Uterus (tissue), 4 donors: Measurements from ENCODE around the gene ACTRT2. TPM values are rescaled to one million over a fixed set of nuclear protein-coding genes. Genes with fewer than 3 reads are reported as not detected.

Source experiments
- DNase-seq, 2 donors: peaks; one replicate each; pipeline ENCODE4 v3.0.0-alpha.2; 2019 to 2020
- H3K27ac ChIP-seq, 2 donors: fragments of 200-600 bp; sonication (generic); 1 replicate in 1 of 2; 2 replicates in 1 of 2; pipeline ENCODE4 v1.5.1; 2016 to 2018
- H3K27me3 ChIP-seq, 2 donors: fragments of 200-600 bp; sonication (generic); one replicate each; pipeline ENCODE4 v1.5.1; 2018 to 2019; ENCODE audit warnings: control low read depth in 1 of 2
- H3K36me3 ChIP-seq, 2 donors: fragments of 200-600 bp; sonication (generic); one replicate each; pipeline ENCODE4 v1.5.1; 2019; ENCODE audit warnings: control low read depth in 1 of 2
- H3K4me1 ChIP-seq, 2 donors: fragments of 200-600 bp; sonication (generic); one replicate each; pipeline ENCODE4 v1.5.1; 2018 to 2019; ENCODE audit warnings: control low read depth in 1 of 2
- H3K4me3 ChIP-seq, 2 donors: fragments of 200-600 bp; sonication (generic); 1 replicate in 1 of 2; 2 replicates in 1 of 2; pipeline ENCODE4 v1.5.1; 2018 to 2019; ENCODE audit warnings: mild to moderate bottlenecking in 1 of 2
- H3K9me3 ChIP-seq, 2 donors: fragments of 200-600 bp; sonication (generic); one replicate each; pipeline ENCODE4 v1.5.1; 2019; ENCODE audit warnings: control low read depth in 1 of 2
- POLR2A ChIP-seq, 2 donors: fragments of 450-650 bp; IDR thresholded peaks; one replicate each; pipeline ENCODE4 v1.6.1; 2016; ENCODE audit warnings: antibody characterized with exemption in 2 of 2, mild to moderate bottlenecking in 1 of 2, moderate library complexity in 1 of 2
- intact Hi-C: fragments of 100-400 bp; cut with DNase I; formaldehyde crosslinking; loops from one replicate; pipeline ENCODE4 v1.15.1; 2023; ENCODE audit warnings: low total_unique reads
- total RNA-seq, 4 donors: library from RNA; depleted of rRNA in 3 of 4; stranded (reverse); fragments of >200 nt in 3 of 4; gene quantifications; one replicate each; pipeline versions ENCODE4 v1.1.0 to v1.2.4, GENCODE V29; 2014 to 2023
- TF ChIP-seq, protein P1 (sequence below), 4 experiments: fragments of 200-600 bp in 2 of 4; fragments of 450-650 bp in 2 of 4; sonication (generic) in 2 of 4; IDR thresholded peaks; one replicate each; pipeline ENCODE4 v1.5.1; 2016 to 2019; ENCODE audit warnings: antibody characterized with exemption in 4 of 4, mild to moderate bottlenecking in 2 of 4, moderate library complexity in 1 of 4
- donor health status: DM: yes; HTN: yes; CAD: no.

The ACTRT2 gene
- total RNA-seq, 4 donors from 2014 or later: not detected

DNA sequence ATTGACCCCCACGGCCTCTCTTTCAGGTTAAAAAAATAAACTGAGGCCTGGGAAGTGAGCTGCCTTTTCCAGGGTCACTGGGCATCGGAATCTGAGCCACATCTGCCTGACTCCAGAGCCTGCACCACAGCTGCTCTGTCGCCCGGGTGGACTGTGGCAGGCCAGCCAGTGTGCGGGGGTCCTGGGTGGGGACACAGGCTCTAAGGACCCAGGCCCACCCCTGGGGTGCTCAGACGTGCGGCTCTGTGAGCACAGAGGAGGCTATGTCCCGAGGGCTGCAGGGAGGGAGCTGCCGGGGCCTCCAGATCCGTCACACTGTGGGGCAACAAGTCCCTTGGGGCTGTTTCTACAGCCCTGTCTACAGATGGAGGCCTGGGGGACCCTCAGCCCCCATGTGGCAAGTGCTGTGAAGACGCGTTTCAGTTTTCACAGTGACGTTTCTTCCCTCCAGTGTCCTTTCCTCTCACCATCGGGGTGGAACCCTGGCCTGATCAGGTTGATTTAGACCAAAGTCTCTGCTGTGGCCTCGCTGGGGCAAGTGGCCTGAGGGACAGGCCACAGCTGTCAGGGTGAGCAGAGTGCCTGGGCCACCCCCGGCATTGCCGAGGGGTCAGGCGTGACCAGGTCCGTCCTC lies 39.2 kb upstream of the ACTRT2 start:
- intact Hi-C loops: no loop called here
- DNase-seq: no peak
- Histone ChIP-seq H3K36me3 (no peaks in the 10 kb centered on the region), H3K9me3 (no peaks in the 10 kb centered on the region), H3K4me1 (no peaks in the 10 kb centered on the region), H3K4me3 (no peak overlapping the region), H3K27me3 (no peaks in the 10 kb centered on the region), H3K27ac (no peak overlapping the region)
- TF ChIP-seq POLR2A (IDR thresholded peaks at IDR 0.05): no peak
- TF ChIP-seq, protein P1, sequence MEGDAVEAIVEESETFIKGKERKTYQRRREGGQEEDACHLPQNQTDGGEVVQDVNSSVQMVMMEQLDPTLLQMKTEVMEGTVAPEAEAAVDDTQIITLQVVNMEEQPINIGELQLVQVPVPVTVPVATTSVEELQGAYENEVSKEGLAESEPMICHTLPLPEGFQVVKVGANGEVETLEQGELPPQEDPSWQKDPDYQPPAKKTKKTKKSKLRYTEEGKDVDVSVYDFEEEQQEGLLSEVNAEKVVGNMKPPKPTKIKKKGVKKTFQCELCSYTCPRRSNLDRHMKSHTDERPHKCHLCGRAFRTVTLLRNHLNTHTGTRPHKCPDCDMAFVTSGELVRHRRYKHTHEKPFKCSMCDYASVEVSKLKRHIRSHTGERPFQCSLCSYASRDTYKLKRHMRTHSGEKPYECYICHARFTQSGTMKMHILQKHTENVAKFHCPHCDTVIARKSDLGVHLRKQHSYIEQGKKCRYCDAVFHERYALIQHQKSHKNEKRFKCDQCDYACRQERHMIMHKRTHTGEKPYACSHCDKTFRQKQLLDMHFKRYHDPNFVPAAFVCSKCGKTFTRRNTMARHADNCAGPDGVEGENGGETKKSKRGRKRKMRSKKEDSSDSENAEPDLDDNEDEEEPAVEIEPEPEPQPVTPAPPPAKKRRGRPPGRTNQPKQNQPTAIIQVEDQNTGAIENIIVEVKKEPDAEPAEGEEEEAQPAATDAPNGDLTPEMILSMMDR (IDR thresholded peaks at IDR 0.05): no peak

DNA sequence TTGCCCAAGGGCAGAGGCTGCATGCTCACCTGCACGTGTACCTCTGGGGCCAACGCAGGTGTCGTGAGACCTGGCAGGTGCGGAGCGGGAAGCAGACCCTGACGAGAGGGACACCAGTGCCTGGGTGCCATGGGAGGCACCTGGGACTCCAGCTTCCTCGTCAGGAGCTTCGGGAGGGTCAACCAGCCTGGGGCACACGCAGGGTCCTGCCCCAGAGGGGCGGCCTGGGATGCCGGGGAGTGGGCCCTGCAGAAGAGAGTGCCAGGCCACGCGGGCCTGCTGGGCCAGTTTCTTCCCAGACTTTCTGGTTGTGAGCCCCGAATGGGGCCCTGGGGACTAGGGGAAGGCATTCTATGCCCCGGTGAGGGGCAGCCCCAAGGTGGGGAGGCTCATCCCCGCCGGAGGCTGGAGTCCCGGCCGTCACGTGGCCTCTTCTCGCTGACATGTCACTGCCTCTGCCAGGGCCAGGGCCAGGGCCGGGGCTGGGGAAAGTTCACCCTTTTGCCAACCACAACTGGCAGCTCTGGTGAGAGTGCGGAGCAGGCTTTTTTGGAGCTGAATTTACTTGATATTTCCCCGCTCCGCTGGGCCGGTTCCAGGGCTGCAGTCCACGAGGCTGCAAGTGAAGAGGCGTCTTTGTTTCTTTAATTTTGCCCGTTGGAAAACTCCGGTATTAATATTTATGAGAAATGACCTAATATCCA lies 38.5 kb upstream of the ACTRT2 start:
- TF ChIP-seq POLR2A (IDR thresholded peaks at IDR 0.05): no peak
- TF ChIP-seq, protein P1 (IDR thresholded peaks at IDR 0.05): no peak
- Histone ChIP-seq H3K4me3 (no peak overlapping the region), H3K27me3 (no peaks in the 10 kb centered on the region), H3K9me3 (no peaks in the 10 kb centered on the region), H3K36me3 (no peaks in the 10 kb centered on the region), H3K27ac (no peak overlapping the region), H3K4me1 (no peaks in the 10 kb centered on the region)
- no peak for DNase-seq
- intact Hi-C loops: no loop called here

DNA sequence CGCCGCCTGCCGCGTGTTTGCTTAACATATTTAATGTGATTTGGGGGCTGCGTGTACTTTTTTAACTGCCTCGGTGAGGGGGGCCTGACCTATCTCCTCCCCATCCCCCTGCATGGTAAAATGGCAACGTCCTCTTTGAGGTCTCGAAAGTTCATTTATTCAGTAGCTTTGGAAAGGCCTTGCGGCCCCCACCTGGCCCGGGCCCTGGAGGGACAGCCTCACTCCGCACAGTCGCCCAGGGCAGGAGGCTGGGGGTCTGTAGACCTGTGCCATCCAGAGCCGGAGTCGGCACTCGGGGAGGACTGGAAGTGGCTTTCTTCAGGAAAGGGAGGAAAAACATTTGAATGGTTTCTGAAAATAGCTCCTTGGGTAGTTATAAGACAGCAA lies 38.0 kb upstream of the ACTRT2 start:
- no peak for DNase-seq
- TF ChIP-seq POLR2A (IDR thresholded peaks at IDR 0.05): no peak
- TF ChIP-seq, protein P1 (IDR thresholded peaks at IDR 0.05): no peak
- Histone ChIP-seq H3K4me3 (no peak overlapping the region), H3K9me3 (no peaks in the 10 kb centered on the region), H3K36me3 (no peaks in the 10 kb centered on the region), H3K4me1 (no peaks in the 10 kb centered on the region), H3K27me3 (no peaks in the 10 kb centered on the region), H3K27ac (no peak overlapping the region)
- intact Hi-C loops: no loop called here

DNA sequence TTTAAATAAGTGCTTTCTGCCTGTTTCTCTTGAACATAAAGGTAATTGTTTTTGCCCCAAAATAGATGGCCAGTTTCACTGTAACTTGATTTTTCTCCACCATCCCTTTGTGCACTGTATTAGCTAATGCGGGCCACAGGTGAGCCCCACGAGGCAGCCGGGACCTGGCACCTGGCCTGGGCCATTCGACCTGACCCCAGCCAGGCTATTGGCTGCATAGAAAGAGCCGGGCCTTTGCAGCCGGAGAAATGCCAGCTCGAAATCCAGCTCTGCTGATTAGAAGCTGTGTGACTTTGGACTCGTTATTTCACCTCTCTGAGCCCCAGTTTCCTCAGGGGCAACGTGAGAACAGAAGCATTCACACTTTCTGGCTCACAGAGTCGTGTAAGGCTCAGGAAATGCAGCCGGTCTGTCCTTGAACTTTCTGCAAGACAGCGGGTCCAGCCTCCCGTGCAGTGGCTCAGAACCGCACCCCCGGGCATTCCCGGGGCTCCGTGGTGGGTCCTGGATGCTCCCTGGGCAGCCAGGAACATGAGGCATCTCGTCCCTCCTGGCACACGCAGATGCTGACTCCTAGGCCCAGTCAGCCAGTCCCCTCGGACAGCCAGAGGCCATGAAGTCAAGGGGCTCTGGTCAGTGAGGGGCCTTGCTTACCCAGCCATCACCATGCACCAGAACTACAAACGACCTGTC lies 37.4 kb upstream of the ACTRT2 start:
- Histone ChIP-seq H3K4me3 (no peak overlapping the region), H3K27me3 (no peaks in the 10 kb centered on the region), H3K9me3 (no peaks in the 10 kb centered on the region), H3K27ac (no peak overlapping the region), H3K4me1 (no peaks in the 10 kb centered on the region), H3K36me3 (no peaks in the 10 kb centered on the region)
- TF ChIP-seq, protein P1 (IDR thresholded peaks at IDR 0.05): no peak
- no peak for TF ChIP-seq POLR2A (IDR thresholded peaks at IDR 0.05)
- intact Hi-C loops: no loop called here
- no peak for DNase-seq
